ENCODE data around the gene XRCC1.
"Not testable (repeated sequence)": the region's sequence is repeated elsewhere in the genome, so short reads cannot be mapped to it uniquely, and the experiment has no call there.

XRCC1 gene

GRCh38 chr19:43553656-43554055 lies 21.7 kb downstream of the XRCC1 start:
- DNase-seq, result no peak
- in situ Hi-C loops (cut with MboI; ENCODE audit: low pct_unique_long_range_greater_than_20kb, low sequenced_read_pairs), result no loop called here

- no peak for DNase-seq
- in situ Hi-C loops (cut with MboI; ENCODE audit: low pct_unique_long_range_greater_than_20kb, low sequenced_read_pairs), result no loop called here
Observed at GRCh38 chr19:43552616-43553015, 22.7 kb downstream of the XRCC1 start.

- in situ Hi-C loops (cut with MboI; ENCODE audit: low pct_unique_long_range_greater_than_20kb, low sequenced_read_pairs), result no loop called here
- DNase-seq, result no peak
Observed at GRCh38 chr19:43552198-43552450, 23.2 kb downstream of the XRCC1 start.

- in situ Hi-C loops (cut with MboI; ENCODE audit: low pct_unique_long_range_greater_than_20kb, low sequenced_read_pairs), result no loop called here
- DNase-seq, result no peak
Observed at GRCh38 chr19:43551399-43552197, 23.7 kb downstream of the XRCC1 start.

GRCh38 chr19:43548706-43549105 lies 26.6 kb downstream of the XRCC1 start:
- no peak for DNase-seq
- in situ Hi-C loops (cut with MboI; ENCODE audit: low pct_unique_long_range_greater_than_20kb, low sequenced_read_pairs), result no loop called here

- in situ Hi-C loops (cut with MboI; ENCODE audit: low pct_unique_long_range_greater_than_20kb, low sequenced_read_pairs); DNase-seq: not testable (repeated sequence)
Observed at GRCh38 chr19:43547926-43548325, 27.4 kb downstream of the XRCC1 start.

GRCh38 chr19:43546581-43546980 lies 28.7 kb downstream of the XRCC1 start:
- in situ Hi-C loops (cut with MboI; ENCODE audit: low pct_unique_long_range_greater_than_20kb, low sequenced_read_pairs), result no loop called here
- no peak for DNase-seq

GRCh38 chr19:43545981-43546380 lies 29.3 kb downstream of the XRCC1 start:
- no peak for DNase-seq
- in situ Hi-C loops (cut with MboI; ENCODE audit: low pct_unique_long_range_greater_than_20kb, low sequenced_read_pairs), result no loop called here

- in situ Hi-C loops (cut with MboI; ENCODE audit: low pct_unique_long_range_greater_than_20kb, low sequenced_read_pairs), result no loop called here
- DNase-seq, result no peak
Observed at GRCh38 chr19:43545276-43545675, 30.1 kb downstream of the XRCC1 start.

GRCh38 chr19:43544077-43544476 lies 31.2 kb downstream of the XRCC1 start:
- no peak for DNase-seq
- in situ Hi-C loops (cut with MboI; ENCODE audit: low pct_unique_long_range_greater_than_20kb, low sequenced_read_pairs), result no loop called here

GRCh38 chr19:43541920-43542650 lies 33.2 kb downstream of the XRCC1 start:
- in situ Hi-C loops (cut with MboI; ENCODE audit: low pct_unique_long_range_greater_than_20kb, low sequenced_read_pairs), result no loop called here
- no peak for DNase-seq

GRCh38 chr19:43540381-43540780 lies 34.9 kb downstream of the XRCC1 start:
- no peak for DNase-seq

GRCh38 chr19:43538922-43539321 lies 36.4 kb downstream of the XRCC1 start:
- no peak for DNase-seq
- in situ Hi-C loops (cut with MboI; ENCODE audit: low pct_unique_long_range_greater_than_20kb, low sequenced_read_pairs), result no loop called here

More at GRCh38 chr19:43540381-43540780, 34.9 kb downstream of the XRCC1 start:
- in situ Hi-C loops (cut with MboI; ENCODE audit: low pct_unique_long_range_greater_than_20kb, low sequenced_read_pairs), result no loop called here

GRCh38 chr19:43534816-43535761 lies 40.2 kb downstream of the XRCC1 start:
- in situ Hi-C loops (cut with MboI; ENCODE audit: low pct_unique_long_range_greater_than_20kb, low sequenced_read_pairs), result no loop called here
- peak; percentile 33 for DNase-seq

GRCh38 chr19:43534305-43534815 lies 41.0 kb downstream of the XRCC1 start:
- DNase-seq, result no peak
- in situ Hi-C loops (cut with MboI; ENCODE audit: low pct_unique_long_range_greater_than_20kb, low sequenced_read_pairs), result no loop called here

GRCh38 chr19:43533546-43534304 lies 41.6 kb downstream of the XRCC1 start:
- peak; percentile 99 for DNase-seq
- in situ Hi-C loops (cut with MboI; ENCODE audit: low pct_unique_long_range_greater_than_20kb, low sequenced_read_pairs), result no loop called here

- in situ Hi-C loops (cut with MboI; ENCODE audit: low pct_unique_long_range_greater_than_20kb, low sequenced_read_pairs), result no loop called here
Observed at GRCh38 chr19:43532962-43533545, 42.3 kb downstream of the XRCC1 start, which contains the start of gene ZNF575. TSS of gene ZNF575 (plus strand) at chr19:43533188. CDS start at chr19:43534423, 1,235 bp downstream.

GRCh38 chr19:43532571-43532961 lies 42.8 kb downstream of the XRCC1 start:
- DNase-seq, result no peak
- in situ Hi-C loops (cut with MboI; ENCODE audit: low pct_unique_long_range_greater_than_20kb, low sequenced_read_pairs), result no loop called here

More at GRCh38 chr19:43532962-43533545, 42.3 kb downstream of the XRCC1 start, which contains the start of gene ZNF575:
- DNase-seq, result peak; percentile 94
